H1 (cell line): ENCODE data around the gene APOA4. TPM values are rescaled to one million over a fixed set of nuclear protein-coding genes. Genes with fewer than 3 reads are reported as not detected.

Experiments
- CBX8 ChIP-seq: fragments of 300-800, 300-1000 bp; sonication (generic); IDR thresholded peaks from 2 replicates; pipeline ENCODE4 v1.7.1; 2016; ENCODE audit warnings: low read depth, low read length, borderline replicate concordance
- EP300 ChIP-seq, 2 experiments: IDR thresholded peaks; 1 replicate in 1 of 2; 2 replicates in 1 of 2; pipeline ENCODE4 v1.6.1; 2011 to 2012; ENCODE audit warnings: low read depth in 2 of 2, low read length in 2 of 2, mild to moderate bottlenecking in 2 of 2, borderline replicate concordance in 1 of 2, inconsistent platforms in 1 of 2, moderate library complexity in 1 of 2
- KDM4A ChIP-seq: IDR thresholded peaks from one replicate; pipeline ENCODE4 v1.7.1; 2012; ENCODE audit warnings: low read depth, mild to moderate bottlenecking, moderate library complexity, low read length, inconsistent platforms; ENCODE audit not compliant: severe bottlenecking
- RBBP5 ChIP-seq: IDR thresholded peaks from 2 replicates; pipeline ENCODE4 v1.7.1; 2012; ENCODE audit warnings: low read depth, mild to moderate bottlenecking, inconsistent platforms, low read length, moderate library complexity, borderline replicate concordance
- TCF12 ChIP-seq: IDR thresholded peaks from 2 replicates; pipeline ENCODE4 v1.6.1; 2011; ENCODE audit warnings: low read depth, mild to moderate bottlenecking, low read length
- TEAD4 ChIP-seq: IDR thresholded peaks from 2 replicates; pipeline ENCODE4 v1.6.1; 2012; ENCODE audit warnings: low read depth, low read length, inconsistent platforms, mixed read lengths
- YY1 ChIP-seq: IDR thresholded peaks from 2 replicates; pipeline ENCODE4 v1.6.1; 2011; ENCODE audit warnings: low read depth, mild to moderate bottlenecking, low read length
- polyA plus RNA-seq, 7 experiments: library from polyadenylated mRNA; depleted of rRNA in 3 of 7; stranded (reverse) in 5 of 7; unstranded in 2 of 7; fragments of >200 nt in 5 of 7; fragments of 200-250 nt in 2 of 7; gene quantifications; 1 replicate in 5 of 7; 2 replicates in 1 of 7; 4 replicates in 1 of 7; pipeline versions ENCODE4 v1.2.1 to v1.2.3, GENCODE V29; 2011 to 2013; ENCODE audit warnings: missing spikeins in 2 of 7, mixed read lengths in 2 of 7
- total RNA-seq: library from RNA; stranded (reverse); fragmentation: NEBNext Ultra II Directional; extraction: Animal tissue kit (Norgen Biotek cat#: 25700); gene quantifications from 2 replicates; pipeline ENCODE4 v1.2.1, GENCODE V29; 2021

The APOA4 gene
- total and polyA plus RNA-seq, 2 of the 8 experiments (the other 6 are each of a cell fraction or from before 2014, with no cell fraction given) = not detected

DNA sequence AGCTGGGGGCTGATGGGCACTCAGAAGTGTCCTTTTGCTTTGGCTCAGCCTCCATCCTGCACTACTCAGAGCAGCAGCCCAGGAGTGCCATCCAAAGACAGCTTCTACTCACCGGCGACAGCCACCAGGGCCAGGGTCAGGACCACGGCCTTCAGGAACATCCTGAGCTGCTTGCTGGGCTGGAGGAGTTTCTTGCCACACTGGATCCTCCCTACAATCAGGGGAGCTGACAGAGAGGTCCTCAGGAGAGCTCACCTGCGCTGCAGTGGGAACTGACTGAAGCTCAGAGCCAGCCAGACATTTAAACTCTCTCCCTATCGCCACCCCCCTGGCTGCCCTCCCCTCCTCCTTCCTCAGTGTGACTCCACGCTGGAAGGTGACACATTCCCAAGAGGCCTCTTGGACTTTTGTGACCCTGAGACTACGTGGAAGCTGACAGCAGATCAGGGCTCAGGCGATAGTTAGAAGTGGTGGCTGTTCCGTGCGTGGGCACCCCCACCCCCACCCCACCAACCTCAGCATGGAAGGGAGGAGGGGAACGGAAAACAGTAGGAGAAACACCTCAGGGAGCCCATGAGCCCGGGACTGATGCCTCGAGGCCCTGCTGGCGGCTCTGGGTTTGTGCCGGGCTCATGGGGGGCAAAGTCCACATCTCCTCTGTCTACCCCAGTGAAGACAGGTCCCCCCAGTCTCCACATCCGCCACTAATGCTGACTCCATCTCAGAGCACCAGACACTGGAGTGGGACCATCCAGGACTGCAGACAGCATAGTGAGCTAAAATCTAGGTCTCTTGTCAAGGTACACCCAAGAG is at the start of gene APOA4 (continued):
- TF ChIP-seq RBBP5 (no peak), EP300 (IDR thresholded peaks at IDR 0.05; ENCODE audit: borderline replicate concordance in 1 of 2, low read depth in 2 of 2, low read length in 2 of 2) (no peak), KDM4A (no peak), TCF12 (no peak), YY1 (no peak), CBX8 (no peak), TEAD4 (no peak)
